ENCODE results near the gene KRTAP10-11. TPM values are rescaled to one million over a fixed set of nuclear protein-coding genes. Genes with fewer than 3 reads are reported as not detected.

Gene KRTAP10-11
- total RNA-seq, 2 experiments from 2014 or later: not detected

- peaks cover 7% of the 10 kb centered on the region for H3K36me3 Mint-ChIP-seq
- no peak overlapping the region for H3K4me3 Mint-ChIP-seq
- H3K27ac Mint-ChIP-seq: no peak overlapping the region
- H3K4me1 Mint-ChIP-seq: peaks cover 7% of the 10 kb centered on the region
- CTCF ChIA-PET: interaction anchor here (0.7 to 0.8 kb wide), 2 partner anchors 10 to 15 kb away, joined by 3 read pairs; no protein-coding TSS in a partner anchor
- no peak for DNase-seq
- H3K9me3 Mint-ChIP-seq (ENCODE audit: low read depth): peaks cover 10% of the 10 kb centered on the region
- ATAC-seq: no peak
- peaks cover 41% of the 10 kb centered on the region for H3K27me3 Mint-ChIP-seq
Observed at GRCh38 chr21:44691686-44692085, 45.5 kb downstream of the KRTAP10-11 start.

- Mint-ChIP-seq H3K27ac (no peak overlapping the region), H3K4me1 (peaks cover 4% of the 10 kb centered on the region), H3K4me3 (no peak overlapping the region), H3K27me3 (peaks cover 49% of the 10 kb centered on the region), H3K9me3 (ENCODE audit: low read depth) (peaks cover 10% of the 10 kb centered on the region), H3K36me3 (peaks cover 7% of the 10 kb centered on the region)
- CTCF ChIA-PET: no interaction called here
- ATAC-seq (no peak), DNase-seq (no peak)
Observed at GRCh38 chr21:44692798-44693512, 46.7 kb downstream of the KRTAP10-11 start.

GRCh38 chr21:44694776-44695175, 48.6 kb downstream of the KRTAP10-11 start:
- CTCF ChIA-PET: interaction anchor here (1.3 kb wide), 1 partner anchor 9 kb away, joined by 3 read pairs; no protein-coding TSS in a partner anchor
- peaks cover 64% of the 10 kb centered on the region for H3K27me3 Mint-ChIP-seq
- ATAC-seq: no peak
- DNase-seq: no peak
- peaks cover 10% of the 10 kb centered on the region for H3K9me3 Mint-ChIP-seq (ENCODE audit: low read depth)
- H3K36me3 Mint-ChIP-seq: peaks cover 7% of the 10 kb centered on the region
- no peak overlapping the region for H3K27ac Mint-ChIP-seq
- H3K4me1 Mint-ChIP-seq: peaks cover 4% of the 10 kb centered on the region
- no peak overlapping the region for H3K4me3 Mint-ChIP-seq

- ATAC-seq (no peak), DNase-seq (no peak)
- peaks cover 7% of the 10 kb centered on the region for H3K36me3 Mint-ChIP-seq
- peaks cover 64% of the 10 kb centered on the region for H3K27me3 Mint-ChIP-seq
- CTCF ChIA-PET: interaction anchor here (1.3 kb wide), 1 partner anchor 9 kb away, joined by 3 read pairs; no protein-coding TSS in a partner anchor
- no peak overlapping the region for H3K4me3 Mint-ChIP-seq
- H3K9me3 Mint-ChIP-seq (ENCODE audit: low read depth): peaks cover 10% of the 10 kb centered on the region
- peaks cover 4% of the 10 kb centered on the region for H3K4me1 Mint-ChIP-seq
- no peak overlapping the region for H3K27ac Mint-ChIP-seq
Observed at GRCh38 chr21:44695184-44695583, 49.0 kb downstream of the KRTAP10-11 start.

GRCh38 chr21:44695641-44696040, 49.4 kb downstream of the KRTAP10-11 start:
- peaks cover 4% of the 10 kb centered on the region for H3K4me1 Mint-ChIP-seq
- peaks cover 7% of the 10 kb centered on the region for H3K36me3 Mint-ChIP-seq
- H3K9me3 Mint-ChIP-seq (ENCODE audit: low read depth): peaks cover 10% of the 10 kb centered on the region
- no peak for DNase-seq
- H3K27me3 Mint-ChIP-seq: peaks cover 63% of the 10 kb centered on the region
- no peak overlapping the region for H3K27ac Mint-ChIP-seq
- H3K4me3 Mint-ChIP-seq: no peak overlapping the region
- ATAC-seq: no peak
- CTCF ChIA-PET: interaction anchor here (1.3 kb wide), 1 partner anchor 10 kb away, joined by 3 read pairs; no protein-coding TSS in a partner anchor

- Mint-ChIP-seq H3K9me3 (ENCODE audit: low read depth) (peaks cover 10% of the 10 kb centered on the region), H3K4me1 (peaks cover 4% of the 10 kb centered on the region), H3K27ac (no peak overlapping the region), H3K4me3 (no peak overlapping the region), H3K27me3 (peaks cover 66% of the 10 kb centered on the region), H3K36me3 (peaks cover 7% of the 10 kb centered on the region)
- no peak for DNase-seq
- CTCF ChIA-PET: no interaction called here
- ATAC-seq: no peak
Observed at GRCh38 chr21:44696572-44696971, 50.4 kb downstream of the KRTAP10-11 start.

Other genes starting within 250 kb of the KRTAP10-11 start
- gene LRRC3, start 190.9 kb upstream of the KRTAP10-11 start, total RNA-seq: 1 to 10 TPM; 2.3 to 3.9 TPM
- gene KRTAP10-1, start 106.2 kb upstream of the KRTAP10-11 start, total RNA-seq: not detected
- gene KRTAP10-2, start 94.9 kb upstream of the KRTAP10-11 start, total RNA-seq: not detected
- gene KRTAP10-3, start 87.6 kb upstream of the KRTAP10-11 start, total RNA-seq: not detected
- gene KRTAP10-4, start 72.7 kb upstream of the KRTAP10-11 start, total RNA-seq: not detected
- not detected for gene KRTAP10-5, start 65.8 kb upstream of the KRTAP10-11 start, total RNA-seq
- gene KRTAP10-6, start 53.9 kb upstream of the KRTAP10-11 start, total RNA-seq: not detected
- not detected for gene KRTAP10-7, start 45.8 kb upstream of the KRTAP10-11 start, total RNA-seq
- not detected for gene KRTAP10-8, start 34.3 kb upstream of the KRTAP10-11 start, total RNA-seq
- gene KRTAP10-9, start 19.3 kb upstream of the KRTAP10-11 start, total RNA-seq: not detected
- gene KRTAP10-10, start 9.1 kb upstream of the KRTAP10-11 start, total RNA-seq: not detected
- gene KRTAP12-4, start 8.2 kb downstream of the KRTAP10-11 start, total RNA-seq: not detected
- not detected for gene KRTAP12-3, start 11.5 kb downstream of the KRTAP10-11 start, total RNA-seq
- gene KRTAP12-2, start 20.5 kb downstream of the KRTAP10-11 start, total RNA-seq: not detected
- gene KRTAP12-1, start 35.7 kb downstream of the KRTAP10-11 start, total RNA-seq: not detected
- gene KRTAP10-12, start 50.8 kb downstream of the KRTAP10-11 start, total RNA-seq: not detected
- gene TSPEAR, start 65.2 kb downstream of the KRTAP10-11 start, total RNA-seq: not detected
- 100 to 1,000 TPM; 103 to 121 TPM for gene UBE2G2, start 155.4 kb downstream of the KRTAP10-11 start, total RNA-seq
- gene SUMO3, start 171.6 kb downstream of the KRTAP10-11 start, total RNA-seq: 10 to 100 TPM; 86.1 to 93.7 TPM
- gene PTTG1IP, start 227.3 kb downstream of the KRTAP10-11 start, total RNA-seq: 10 to 100 TPM; 46.0 to 49.9 TPM

Measured in activated CD8-positive, alpha-beta memory T cell treated with anti-CD3 and anti-CD28 coated beads, Interleukin-2, amount 10 ng/mL, durations not matched to agents 7 days and 5 days (primary cell).